Endodermal cell (in vitro differentiated cells): ENCODE measurements around the gene MGP. TPM values are rescaled to one million over a fixed set of nuclear protein-coding genes. Genes with fewer than 3 reads are reported as not detected.

Source experiments
- DNase-seq: peaks from one replicate; pipeline ENCODE4 v3.0.0-alpha.2; 2017
- H3K27ac ChIP-seq: 2 replicates; pipeline ENCODE4 v1.5.1; 2013; ENCODE audit warnings: mild to moderate bottlenecking, low read depth, low read length, moderate library complexity
- H3K27me3 ChIP-seq: 2 replicates; pipeline ENCODE4 v1.6.1; 2013; ENCODE audit warnings: mild to moderate bottlenecking, low read length, moderate library complexity; ENCODE audit not compliant: insufficient read depth, control insufficient read depth, poor library complexity, severe bottlenecking
- H3K36me3 ChIP-seq: 2 replicates; pipeline ENCODE4 v1.7.0; 2013; ENCODE audit warnings: mild to moderate bottlenecking, low read length, moderate library complexity; ENCODE audit not compliant: control insufficient read depth, insufficient read depth
- H3K4me1 ChIP-seq: one replicate; pipeline ENCODE4 v1.7.0; 2013; ENCODE audit warnings: low read length; ENCODE audit not compliant: control insufficient read depth, insufficient read depth
- H3K4me3 ChIP-seq: 2 replicates; pipeline ENCODE4 v1.5.1; 2013; ENCODE audit warnings: mild to moderate bottlenecking, low read length, moderate library complexity
- H3K9ac ChIP-seq: 2 replicates; pipeline ENCODE4 v1.6.1; 2013; ENCODE audit warnings: mild to moderate bottlenecking, low read length, moderate library complexity; ENCODE audit not compliant: poor library complexity, severe bottlenecking; ENCODE audit errors: extremely low read depth
- H3K9me3 ChIP-seq: 2 replicates; pipeline ENCODE4 v1.6.1; 2013; ENCODE audit warnings: mild to moderate bottlenecking, low read length, moderate library complexity; ENCODE audit not compliant: control insufficient read depth
- H3K27ac Mint-ChIP-seq: 2 replicates; pipeline ENCODE4 v1.8.0; 2020; ENCODE audit warnings: mixed read lengths
- H3K27me3 Mint-ChIP-seq: 2 replicates; pipeline ENCODE4 v1.8.0; 2021; ENCODE audit warnings: mild to moderate bottlenecking, mixed read lengths; ENCODE audit not compliant: insufficient read depth
- H3K36me3 Mint-ChIP-seq: 2 replicates; pipeline ENCODE4 v1.8.0; 2020; ENCODE audit warnings: low read depth, mixed read lengths
- H3K4me1 Mint-ChIP-seq: 2 replicates; pipeline ENCODE4 v1.8.0; 2020; ENCODE audit warnings: mixed read lengths
- H3K4me3 Mint-ChIP-seq: 2 replicates; pipeline ENCODE4 v1.8.0; 2020; ENCODE audit warnings: mild to moderate bottlenecking, moderate library complexity, mixed read lengths
- H3K9me3 Mint-ChIP-seq: 2 replicates; pipeline ENCODE4 v1.8.0; 2020; ENCODE audit warnings: mild to moderate bottlenecking, mixed read lengths
- WGBS, 2 experiments: methylation state at CpG; one replicate each; pipeline versions ENCODE4 v1.1.5 to v1.1.7; 2013; ENCODE audit warnings: missing lambda C conversion rate in 2 of 2, mixed read lengths in 1 of 2; ENCODE audit not compliant: insufficient coverage in 1 of 2, insufficient read length in 1 of 2; 5-methylcytosine and 5-hydroxymethylcytosine counted together
- total RNA-seq, 2 donors: library from RNA; stranded (reverse); fragmentation: NEBNext Ultra II Directional in 1 of 2; extraction: Animal tissue kit (Norgen Biotek cat#: 25700) in 1 of 2; gene quantifications; 2 replicates in 1 of 2; 3 replicates in 1 of 2; pipeline ENCODE4 v1.2.1, GENCODE V29; 2021
- TF ChIP-seq, protein P1 (sequence below): fragments of 200-600 bp; sonication (generic); conservative IDR thresholded peaks from 2 replicates; pipeline ENCODE4 v1.5.0; 2021; ENCODE audit warnings: antibody characterized with exemption, mild to moderate bottlenecking

MGP gene
- total RNA-seq, 2 donors from 2014 or later: not detected

GRCh38 chr12:14931791-14932560 is 46.3 kb upstream of the MGP start:
- Mint-ChIP-seq H3K4me1 (peaks cover 20% of the 10 kb centered on the region), H3K36me3 (no peaks in the 10 kb centered on the region), H3K9me3 (no peaks in the 10 kb centered on the region), H3K27ac (no peak overlapping the region), H3K4me3 (no peak overlapping the region), H3K27me3 (no peaks in the 10 kb centered on the region)
- no peaks in the 10 kb centered on the region for H3K36me3 ChIP-seq
- TF ChIP-seq, protein P1, sequence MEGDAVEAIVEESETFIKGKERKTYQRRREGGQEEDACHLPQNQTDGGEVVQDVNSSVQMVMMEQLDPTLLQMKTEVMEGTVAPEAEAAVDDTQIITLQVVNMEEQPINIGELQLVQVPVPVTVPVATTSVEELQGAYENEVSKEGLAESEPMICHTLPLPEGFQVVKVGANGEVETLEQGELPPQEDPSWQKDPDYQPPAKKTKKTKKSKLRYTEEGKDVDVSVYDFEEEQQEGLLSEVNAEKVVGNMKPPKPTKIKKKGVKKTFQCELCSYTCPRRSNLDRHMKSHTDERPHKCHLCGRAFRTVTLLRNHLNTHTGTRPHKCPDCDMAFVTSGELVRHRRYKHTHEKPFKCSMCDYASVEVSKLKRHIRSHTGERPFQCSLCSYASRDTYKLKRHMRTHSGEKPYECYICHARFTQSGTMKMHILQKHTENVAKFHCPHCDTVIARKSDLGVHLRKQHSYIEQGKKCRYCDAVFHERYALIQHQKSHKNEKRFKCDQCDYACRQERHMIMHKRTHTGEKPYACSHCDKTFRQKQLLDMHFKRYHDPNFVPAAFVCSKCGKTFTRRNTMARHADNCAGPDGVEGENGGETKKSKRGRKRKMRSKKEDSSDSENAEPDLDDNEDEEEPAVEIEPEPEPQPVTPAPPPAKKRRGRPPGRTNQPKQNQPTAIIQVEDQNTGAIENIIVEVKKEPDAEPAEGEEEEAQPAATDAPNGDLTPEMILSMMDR: no peak
- H3K4me3 ChIP-seq: no peak overlapping the region
- no peaks in the 10 kb centered on the region for H3K4me1 ChIP-seq
- no peak overlapping the region for H3K9ac ChIP-seq
- whole genome bisulfite sequencing, 2 experiments: 90 to 92% methylated on average over 3 to 6 of the region's 7 CpGs
- no peak overlapping the region for H3K27ac ChIP-seq
- no peaks in the 10 kb centered on the region for H3K27me3 ChIP-seq
- DNase-seq: no peak
- H3K9me3 ChIP-seq: no peaks in the 10 kb centered on the region

DNA sequence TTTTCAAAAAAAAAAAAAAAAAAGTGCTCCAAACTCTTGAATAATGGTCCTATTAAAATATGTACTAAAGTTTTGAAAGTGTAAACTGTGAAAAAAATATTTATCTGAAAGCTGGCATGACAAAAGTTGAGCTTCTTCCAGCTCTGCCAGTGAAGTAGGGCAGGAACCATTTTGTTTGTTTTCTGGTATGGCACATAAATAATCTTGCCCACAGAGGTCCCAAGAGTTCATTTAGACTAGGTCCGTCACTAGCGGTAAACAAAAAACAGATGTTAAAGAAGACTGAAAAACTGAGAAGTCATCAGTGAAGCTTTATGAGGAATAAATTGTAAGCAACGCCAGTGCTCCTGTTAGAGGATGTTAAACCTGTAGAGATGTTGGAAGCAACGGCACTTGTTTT is 45.7 kb upstream of the MGP start:
- Histone ChIP-seq H3K27ac (no peak overlapping the region), H3K36me3 (no peaks in the 10 kb centered on the region), H3K9me3 (no peaks in the 10 kb centered on the region), H3K4me1 (no peaks in the 10 kb centered on the region), H3K27me3 (no peaks in the 10 kb centered on the region), H3K4me3 (no peak overlapping the region), H3K9ac (no peak overlapping the region)
- peaks cover 14% of the 10 kb centered on the region for H3K4me1 Mint-ChIP-seq
- WGBS, 2 experiments: 95 to 100% methylated on average over 4 of the region's 4 CpGs
- DNase-seq: no peak
- TF ChIP-seq, protein P1: no peak
- no peaks in the 10 kb centered on the region for H3K9me3 Mint-ChIP-seq
- H3K27me3 Mint-ChIP-seq: no peaks in the 10 kb centered on the region
- H3K4me3 Mint-ChIP-seq: no peak overlapping the region
- H3K27ac Mint-ChIP-seq: no peak overlapping the region
- no peaks in the 10 kb centered on the region for H3K36me3 Mint-ChIP-seq

GRCh38 chr12:14930299-14930698 is 44.6 kb upstream of the MGP start:
- Histone ChIP-seq H3K4me3 (no peak overlapping the region), H3K36me3 (no peaks in the 10 kb centered on the region), H3K4me1 (no peaks in the 10 kb centered on the region), H3K9me3 (no peaks in the 10 kb centered on the region), H3K27ac (no peak overlapping the region), H3K9ac (no peak overlapping the region), H3K27me3 (no peaks in the 10 kb centered on the region)
- no peak for DNase-seq
- Mint-ChIP-seq H3K27me3 (no peaks in the 10 kb centered on the region), H3K27ac (no peak overlapping the region), H3K4me3 (no peak overlapping the region), H3K9me3 (no peaks in the 10 kb centered on the region), H3K36me3 (no peaks in the 10 kb centered on the region), H3K4me1 (peaks cover 10% of the 10 kb centered on the region)
- TF ChIP-seq, protein P1: peak; percentile 13
